Ishikawa (cell line): ENCODE results near the gene DNAJC24.

Source experiments
- CEBPB ChIP-seq: IDR thresholded peaks from 2 replicates; pipeline ENCODE4 v1.6.1; 2012
- CREB1 ChIP-seq: IDR thresholded peaks from 2 replicates; pipeline ENCODE4 v1.6.1; 2012; ENCODE audit warnings: low read depth
- EGR1 ChIP-seq: IDR thresholded peaks from 2 replicates; pipeline ENCODE4 v1.6.1; 2012
- EP300 ChIP-seq: IDR thresholded peaks from 2 replicates; pipeline ENCODE4 v1.6.1; 2012; ENCODE audit warnings: borderline replicate concordance
- FOXM1 ChIP-seq: IDR thresholded peaks from 2 replicates; pipeline ENCODE4 v1.6.1; 2012; ENCODE audit warnings: low read depth, borderline replicate concordance
- MAX ChIP-seq: IDR thresholded peaks from 2 replicates; pipeline ENCODE4 v1.6.1; 2012
- NFIC ChIP-seq: IDR thresholded peaks from 2 replicates; pipeline ENCODE4 v1.6.1; 2012
- RAD21 ChIP-seq: IDR thresholded peaks from 2 replicates; pipeline ENCODE4 v1.6.1; 2012; ENCODE audit warnings: low read depth
- REST ChIP-seq: IDR thresholded peaks from 2 replicates; pipeline ENCODE4 v1.6.1; 2012; ENCODE audit warnings: low read depth, mild to moderate bottlenecking
- TAF1 ChIP-seq: IDR thresholded peaks from 2 replicates; pipeline ENCODE4 v1.6.1; 2012; ENCODE audit warnings: low read depth, mild to moderate bottlenecking
- TCF12 ChIP-seq: IDR thresholded peaks from 2 replicates; pipeline ENCODE4 v1.6.1; 2012; ENCODE audit warnings: low read depth
- TEAD4 ChIP-seq: IDR thresholded peaks from 2 replicates; pipeline ENCODE4 v1.6.1; 2012
- USF1 ChIP-seq: IDR thresholded peaks from 2 replicates; pipeline ENCODE4 v1.6.1; 2012
- YY1 ChIP-seq: IDR thresholded peaks from 2 replicates; pipeline ENCODE4 v1.6.1; 2012; ENCODE audit warnings: low read depth
- ZBTB7A ChIP-seq: IDR thresholded peaks from 2 replicates; pipeline ENCODE4 v1.6.1; 2012; ENCODE audit warnings: low read depth

Gene DNAJC24

GRCh38 chr11:31478223-31478590 lies 108.5 kb downstream of the DNAJC24 start:
- TF ChIP-seq TCF12 = no peak
- TF ChIP-seq MAX = no peak
- no peak for TF ChIP-seq YY1
- no peak for TF ChIP-seq TEAD4

DNA sequence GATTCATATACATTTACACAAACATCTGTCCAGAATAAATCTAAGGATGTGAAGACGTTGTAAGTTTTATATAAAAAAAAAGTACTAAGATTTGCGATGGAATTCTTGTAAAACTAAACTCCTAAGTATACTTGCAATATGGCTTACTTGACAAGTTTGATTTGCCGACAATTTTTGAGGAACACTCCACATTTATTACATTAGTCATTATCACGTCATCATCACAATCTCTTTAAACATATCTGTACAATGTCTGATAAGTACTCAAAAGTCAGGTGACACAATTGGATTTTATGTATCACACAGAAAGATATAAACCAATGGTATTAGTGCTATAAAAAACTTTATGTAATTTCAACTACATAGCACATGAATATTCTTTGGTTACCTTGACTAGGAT lies 109.4 kb downstream of the DNAJC24 start:
- TF ChIP-seq CEBPB (no peak), FOXM1 (no peak), ZBTB7A (no peak), EP300 (no peak)

DNA sequence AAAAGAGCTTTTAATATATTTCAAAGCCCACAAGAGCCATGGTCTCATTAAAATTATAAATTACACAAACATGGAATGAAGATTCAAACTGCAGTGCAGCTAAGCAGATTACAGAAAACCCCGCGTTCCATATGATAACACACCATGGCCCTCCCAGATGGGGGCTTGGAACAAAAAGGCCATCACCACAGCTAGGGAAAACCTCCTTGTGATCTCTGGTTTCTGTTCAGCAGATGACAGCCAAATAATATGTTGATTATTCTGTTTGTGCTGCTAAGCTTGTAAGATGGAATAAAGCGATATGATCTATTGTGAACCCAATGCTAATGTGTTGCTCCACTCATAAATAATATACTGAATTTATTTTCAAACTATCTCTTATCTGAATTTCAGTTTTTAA lies 111.3 kb downstream of the DNAJC24 start:
- TF ChIP-seq EGR1 (no peak), REST (no peak), NFIC (no peak), TEAD4 (no peak), YY1 (no peak), CREB1 (no peak), RAD21 (no peak), FOXM1 (no peak), CEBPB (no peak), MAX (no peak), TCF12 (no peak), TAF1 (no peak), ZBTB7A (no peak), USF1 (no peak), EP300 (no peak)
